ENCODE measurements around the gene PDE10A.

The PDE10A gene

DNA sequence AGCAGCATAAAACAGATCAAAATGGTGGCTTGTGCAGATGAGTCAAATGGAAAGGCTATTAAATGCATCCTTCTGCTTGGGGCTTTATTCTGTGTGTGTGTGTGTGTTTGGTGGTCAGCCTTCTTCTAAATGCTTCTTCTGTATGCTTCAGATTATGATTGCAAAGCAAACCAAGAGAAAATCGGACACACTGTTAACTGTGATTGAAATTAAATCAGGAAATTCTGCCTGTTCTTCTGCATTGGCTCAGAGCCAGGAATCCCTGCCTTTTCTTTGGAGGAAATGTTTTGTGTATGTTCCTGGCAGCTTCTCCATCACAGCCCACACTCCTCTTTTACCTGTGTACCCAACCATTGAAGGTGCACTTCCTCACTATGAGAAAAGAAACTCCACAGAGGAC lies 22.3 kb upstream of the PDE10A start:
- TF ChIP-seq, protein P1, sequence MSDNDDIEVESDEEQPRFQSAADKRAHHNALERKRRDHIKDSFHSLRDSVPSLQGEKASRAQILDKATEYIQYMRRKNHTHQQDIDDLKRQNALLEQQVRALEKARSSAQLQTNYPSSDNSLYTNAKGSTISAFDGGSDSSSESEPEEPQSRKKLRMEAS (IDR thresholded peaks at IDR 0.05; ENCODE audit: low read depth, low read length): no peak
- no peak for TF ChIP-seq MYC (IDR thresholded peaks at IDR 0.05; ENCODE audit: low read depth, low read length)
- TF ChIP-seq, protein P2, sequence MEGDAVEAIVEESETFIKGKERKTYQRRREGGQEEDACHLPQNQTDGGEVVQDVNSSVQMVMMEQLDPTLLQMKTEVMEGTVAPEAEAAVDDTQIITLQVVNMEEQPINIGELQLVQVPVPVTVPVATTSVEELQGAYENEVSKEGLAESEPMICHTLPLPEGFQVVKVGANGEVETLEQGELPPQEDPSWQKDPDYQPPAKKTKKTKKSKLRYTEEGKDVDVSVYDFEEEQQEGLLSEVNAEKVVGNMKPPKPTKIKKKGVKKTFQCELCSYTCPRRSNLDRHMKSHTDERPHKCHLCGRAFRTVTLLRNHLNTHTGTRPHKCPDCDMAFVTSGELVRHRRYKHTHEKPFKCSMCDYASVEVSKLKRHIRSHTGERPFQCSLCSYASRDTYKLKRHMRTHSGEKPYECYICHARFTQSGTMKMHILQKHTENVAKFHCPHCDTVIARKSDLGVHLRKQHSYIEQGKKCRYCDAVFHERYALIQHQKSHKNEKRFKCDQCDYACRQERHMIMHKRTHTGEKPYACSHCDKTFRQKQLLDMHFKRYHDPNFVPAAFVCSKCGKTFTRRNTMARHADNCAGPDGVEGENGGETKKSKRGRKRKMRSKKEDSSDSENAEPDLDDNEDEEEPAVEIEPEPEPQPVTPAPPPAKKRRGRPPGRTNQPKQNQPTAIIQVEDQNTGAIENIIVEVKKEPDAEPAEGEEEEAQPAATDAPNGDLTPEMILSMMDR (IDR thresholded peaks at IDR 0.05; ENCODE audit: low read depth, low read length): no peak
- no peak for TF ChIP-seq POLR2A (IDR thresholded peaks at IDR 0.05; ENCODE audit: extremely low read depth, insufficient read length)
- no peak overlapping the region for H3K4me3 ChIP-seq (ENCODE audit: low read depth, low read length)
- no peak for DNase-seq (ENCODE audit: low read depth)

DNA sequence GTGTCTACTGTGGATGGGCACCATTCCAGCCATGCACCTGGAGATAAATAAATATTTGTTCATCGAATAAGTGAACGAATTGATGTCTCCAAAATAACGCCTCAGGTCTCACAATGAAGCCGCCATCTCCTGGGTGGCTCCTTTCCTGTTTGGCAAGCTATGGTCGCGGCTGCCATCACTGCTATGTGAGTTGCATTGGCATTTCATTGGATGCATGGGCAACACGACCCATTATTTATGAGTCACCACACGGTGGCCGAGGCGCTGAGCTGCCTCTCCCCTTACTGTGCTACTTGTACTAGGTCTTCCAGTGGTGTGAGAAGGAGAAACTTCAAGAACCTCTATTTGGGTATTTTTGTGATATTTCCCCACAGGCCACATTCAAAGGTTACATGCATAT lies 21.3 kb upstream of the PDE10A start:
- TF ChIP-seq MYC (IDR thresholded peaks at IDR 0.05; ENCODE audit: low read depth, low read length): no peak
- TF ChIP-seq, protein P2 (IDR thresholded peaks at IDR 0.05; ENCODE audit: low read depth, low read length): no peak
- TF ChIP-seq, protein P1 (IDR thresholded peaks at IDR 0.05; ENCODE audit: low read depth, low read length): no peak
- H3K4me3 ChIP-seq (ENCODE audit: low read depth, low read length): no peak overlapping the region
- no peak for DNase-seq (ENCODE audit: low read depth)

DNA sequence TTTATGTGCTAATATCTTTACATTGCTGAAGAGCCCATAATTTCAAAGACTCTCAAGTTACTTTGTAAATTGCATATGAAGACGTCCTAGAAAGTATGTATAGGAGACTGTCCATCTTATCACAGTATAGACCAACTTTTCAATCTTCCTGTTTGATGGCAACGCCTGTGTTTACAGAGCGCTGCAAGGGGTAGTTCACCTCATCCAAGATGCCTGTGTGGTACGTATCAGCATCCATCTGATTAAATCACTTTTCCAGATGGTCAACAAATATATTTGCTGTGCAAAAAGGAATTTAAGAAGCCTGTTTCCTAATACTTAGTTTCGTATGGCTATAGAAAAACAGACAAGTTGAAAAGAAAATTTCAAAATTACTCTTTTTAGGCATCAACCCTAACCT lies 17.9 kb upstream of the PDE10A start:
- no peak for DNase-seq (ENCODE audit: low read depth)
- no peak for TF ChIP-seq POLR2A (IDR thresholded peaks at IDR 0.05; ENCODE audit: extremely low read depth, insufficient read length)
- TF ChIP-seq, protein P1 (IDR thresholded peaks at IDR 0.05; ENCODE audit: low read depth, low read length): no peak
- TF ChIP-seq, protein P2 (IDR thresholded peaks at IDR 0.05; ENCODE audit: low read depth, low read length): no peak
- no peak for TF ChIP-seq MYC (IDR thresholded peaks at IDR 0.05; ENCODE audit: low read depth, low read length)

DNA sequence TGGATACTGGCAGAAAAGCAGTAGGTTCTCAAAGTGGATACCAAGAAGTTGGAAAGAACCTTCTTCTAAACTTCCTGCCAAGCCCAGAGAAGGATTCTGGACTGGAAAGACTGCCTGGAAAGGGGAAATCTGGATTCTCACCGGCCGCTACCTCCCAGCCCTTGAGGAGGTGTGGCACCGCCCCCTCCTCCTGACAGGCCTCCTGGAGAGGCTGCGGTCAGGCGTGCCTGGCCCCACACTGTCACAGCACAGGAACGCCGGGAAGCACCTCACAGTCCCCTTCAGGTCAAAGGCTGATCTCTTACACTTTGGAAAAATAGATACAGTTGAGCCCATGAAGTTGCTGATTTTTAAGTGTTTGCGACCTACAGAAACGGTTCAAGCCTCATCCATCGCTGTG lies 16.3 kb upstream of the PDE10A start:
- H3K4me3 ChIP-seq (ENCODE audit: low read depth, low read length): no peak overlapping the region
- TF ChIP-seq, protein P1 (IDR thresholded peaks at IDR 0.05; ENCODE audit: low read depth, low read length): no peak
- TF ChIP-seq MYC (IDR thresholded peaks at IDR 0.05; ENCODE audit: low read depth, low read length) (no peak), POLR2A (IDR thresholded peaks at IDR 0.05; ENCODE audit: extremely low read depth, insufficient read length) (no peak)
- TF ChIP-seq, protein P2 (IDR thresholded peaks at IDR 0.05; ENCODE audit: low read depth, low read length): no peak
- no peak for DNase-seq (ENCODE audit: low read depth)

More for the DNA sequence above, 17.9 kb upstream of the PDE10A start:
- no peak overlapping the region for H3K4me3 ChIP-seq (ENCODE audit: low read depth, low read length)

DNA sequence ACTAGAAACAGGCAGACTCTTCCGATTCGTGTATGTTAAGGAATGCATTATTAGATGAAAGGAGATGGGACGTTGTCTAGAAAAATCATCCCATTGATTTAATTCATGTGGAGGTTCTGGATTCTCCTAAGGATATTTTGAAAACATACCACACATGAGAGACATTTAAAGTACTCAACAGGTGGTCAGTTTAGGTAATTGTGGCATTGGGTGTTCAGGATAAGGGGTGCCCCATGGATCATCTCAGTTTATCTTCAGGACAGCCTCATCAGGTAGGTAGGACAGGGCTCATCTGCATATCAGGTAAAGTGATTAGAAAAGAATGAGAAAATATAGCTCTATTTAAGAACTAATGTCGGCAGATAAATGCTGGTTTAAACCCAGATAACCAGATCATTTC lies 15.9 kb upstream of the PDE10A start:
- DNase-seq (ENCODE audit: low read depth): no peak
- H3K4me3 ChIP-seq (ENCODE audit: low read depth, low read length): no peak overlapping the region
- no peak for TF ChIP-seq POLR2A (IDR thresholded peaks at IDR 0.05; ENCODE audit: extremely low read depth, insufficient read length)
- TF ChIP-seq, protein P2 (IDR thresholded peaks at IDR 0.05; ENCODE audit: low read depth, low read length): no peak
- TF ChIP-seq, protein P1 (IDR thresholded peaks at IDR 0.05; ENCODE audit: low read depth, low read length): no peak
- no peak for TF ChIP-seq MYC (IDR thresholded peaks at IDR 0.05; ENCODE audit: low read depth, low read length)

DNA sequence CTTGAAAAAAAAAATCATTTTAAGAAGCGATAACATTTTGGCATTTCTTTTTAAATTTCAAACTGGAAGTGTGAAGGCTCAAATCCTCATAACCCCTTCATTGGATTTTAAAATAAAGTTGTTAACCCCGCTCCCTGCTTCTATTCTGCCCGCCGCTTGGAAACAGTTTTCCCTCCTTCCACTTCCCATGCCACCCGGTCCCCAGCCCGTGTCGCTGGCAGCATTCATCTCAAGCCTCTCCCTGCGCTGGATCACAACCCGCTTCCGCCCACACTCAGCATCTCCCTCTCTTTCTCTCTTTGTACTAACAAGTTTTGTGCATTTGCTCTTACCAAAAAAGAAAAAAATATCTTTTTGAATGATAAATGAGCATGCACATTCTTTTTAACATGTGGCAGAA lies 15.4 kb upstream of the PDE10A start:
- no peak overlapping the region for H3K4me3 ChIP-seq (ENCODE audit: low read depth, low read length)
- no peak for DNase-seq (ENCODE audit: low read depth)
- TF ChIP-seq MYC (IDR thresholded peaks at IDR 0.05; ENCODE audit: low read depth, low read length): no peak
- no peak for TF ChIP-seq POLR2A (IDR thresholded peaks at IDR 0.05; ENCODE audit: extremely low read depth, insufficient read length)
- TF ChIP-seq, protein P2 (IDR thresholded peaks at IDR 0.05; ENCODE audit: low read depth, low read length): no peak
- TF ChIP-seq, protein P1 (IDR thresholded peaks at IDR 0.05; ENCODE audit: low read depth, low read length): no peak

Measured in NB4 (cell line).